HEK293 (cell line): ENCODE data around the gene ELOVL7.

Source experiments
- CTCF ChIA-PET: fragments of 350-600 bp; formaldehyde crosslinking; extraction: SDS; loops from one replicate; lab custom pipeline; 2021; ENCODE audit warnings: antibody characterized with exemption; lab: Yijun Ruan, JAX
- POLR2A ChIA-PET: fragments of 300-600 bp; formaldehyde crosslinking; extraction: SDS; loops from one replicate; lab custom pipeline; 2020; ENCODE audit warnings: antibody characterized with exemption, inconsistent platforms; lab: Yijun Ruan, JAX
- H3K27ac ChIP-seq: fragments of 200-500 bp; sonication (Bioruptor generic); 2 replicates; pipeline ENCODE4 v1.5.1; 2014; ENCODE audit warnings: low read depth, low read length, control low read depth, inconsistent platforms; ENCODE audit errors: extremely low read depth
- H3K36me3 ChIP-seq, 2 experiments: fragments of 200-500 bp in 1 of 2; sonication (Bioruptor generic) in 1 of 2; 1 replicate in 1 of 2; 2 replicates in 1 of 2; pipeline ENCODE4 v1.5.1; 2014 to 2017; ENCODE audit warnings: inconsistent platforms in 2 of 2, low read length in 2 of 2; ENCODE audit not compliant: control insufficient read depth in 2 of 2, insufficient read depth in 1 of 2
- H3K4me1 ChIP-seq: fragments of 200-500 bp; sonication (Bioruptor generic); 2 replicates; pipeline ENCODE4 v1.5.1; 2014; ENCODE audit warnings: mild to moderate bottlenecking, low read length, inconsistent platforms; ENCODE audit not compliant: control insufficient read depth, insufficient read depth
- H3K4me3 ChIP-seq: 2 replicates; pipeline ENCODE4 v1.5.1; 2011; ENCODE audit warnings: low read depth, mild to moderate bottlenecking, control low read depth, low read length, moderate library complexity
- H3K9me3 ChIP-seq: fragments of 200-500 bp; sonication (Bioruptor generic); 2 replicates; pipeline ENCODE4 v1.5.1; 2014; ENCODE audit warnings: low read depth, low read length, inconsistent platforms; ENCODE audit not compliant: control insufficient read depth, insufficient read depth
- BCL11B ChIP-seq: fragments of 450-650 bp; formaldehyde crosslinking; IDR thresholded peaks from 2 replicates; pipeline ENCODE4 v1.5.1; 2016; ENCODE audit warnings: low read depth, missing biosample characterization, missing genetic modification characterization
- HOXD13 ChIP-seq: sonication (generic); formaldehyde crosslinking; IDR thresholded peaks from 2 replicates; pipeline ENCODE4 v1.8.0; 2022; ENCODE audit warnings: missing genetic modification reagents, borderline replicate concordance
- OSR2 ChIP-seq: fragments of 450-650 bp; formaldehyde crosslinking; IDR thresholded peaks from 2 replicates; pipeline ENCODE4 v1.5.1; 2016; ENCODE audit warnings: missing biosample characterization, missing genetic modification characterization
- PRDM1 ChIP-seq: fragments of 450-650 bp; formaldehyde crosslinking; IDR thresholded peaks from 2 replicates; pipeline ENCODE4; 2016; ENCODE audit warnings: missing biosample characterization, missing genetic modification characterization
- ZFHX2 ChIP-seq: fragments of 450-650 bp; formaldehyde crosslinking; conservative IDR thresholded peaks from 2 replicates; pipeline ENCODE4 v1.5.1; 2016; ENCODE audit warnings: missing biosample characterization, missing genetic modification characterization
- ZNF10 ChIP-seq: fragments of 450-650 bp; formaldehyde crosslinking; IDR thresholded peaks from 2 replicates; pipeline ENCODE4 v1.5.1; 2017; ENCODE audit warnings: missing biosample characterization, missing genetic modification characterization
- ZNF112 ChIP-seq: fragments of 450-650 bp; formaldehyde crosslinking; IDR thresholded peaks from 2 replicates; pipeline ENCODE4 v1.5.0; 2017; ENCODE audit warnings: missing biosample characterization, missing genetic modification characterization
- ZNF132 ChIP-seq: fragments of 450-650 bp; formaldehyde crosslinking; IDR thresholded peaks from 2 replicates; pipeline ENCODE4 v1.5.1; 2017; ENCODE audit warnings: missing biosample characterization, missing genetic modification characterization, borderline replicate concordance
- ZNF155 ChIP-seq: fragments of 450-650 bp; formaldehyde crosslinking; IDR thresholded peaks from 2 replicates; pipeline ENCODE4 v1.5.1; 2016; ENCODE audit warnings: missing biosample characterization, missing genetic modification characterization
- ZNF19 ChIP-seq: fragments of 450-650 bp; formaldehyde crosslinking; IDR thresholded peaks from 2 replicates; pipeline ENCODE4; 2016; ENCODE audit warnings: missing biosample characterization, missing genetic modification characterization, low read depth
- ZNF2 ChIP-seq: fragments of 450-650 bp; formaldehyde crosslinking; IDR thresholded peaks from 2 replicates; pipeline ENCODE4 v1.5.1; 2016; ENCODE audit warnings: missing biosample characterization, missing genetic modification characterization
- ZNF248 ChIP-seq: fragments of 450-650 bp; formaldehyde crosslinking; IDR thresholded peaks from 2 replicates; pipeline ENCODE4 v1.5.1; 2017; ENCODE audit warnings: missing biosample characterization, missing genetic modification characterization
- ZNF292 ChIP-seq: fragments of 450-650 bp; formaldehyde crosslinking; IDR thresholded peaks from 2 replicates; pipeline ENCODE4 v1.5.1; 2016; ENCODE audit warnings: low read depth, missing biosample characterization, missing genetic modification characterization, borderline replicate concordance
- ZNF530 ChIP-seq: fragments of 450-650 bp; formaldehyde crosslinking; IDR thresholded peaks from 2 replicates; pipeline ENCODE4 v1.5.1; 2016; ENCODE audit warnings: low read depth, missing biosample characterization, missing genetic modification characterization
- ZNF558 ChIP-seq: fragments of 450-650 bp; formaldehyde crosslinking; IDR thresholded peaks from 2 replicates; pipeline ENCODE4 v1.5.1; 2016; ENCODE audit warnings: missing biosample characterization, missing genetic modification characterization
- ZNF707 ChIP-seq: fragments of 450-650 bp; formaldehyde crosslinking; IDR thresholded peaks from 2 replicates; pipeline ENCODE4 v1.5.1; 2016; ENCODE audit warnings: missing biosample characterization, missing genetic modification characterization
- ZNF76 ChIP-seq: fragments of 450-650 bp; formaldehyde crosslinking; IDR thresholded peaks from 2 replicates; pipeline ENCODE4; 2016; ENCODE audit warnings: low read depth, missing biosample characterization, missing genetic modification characterization, borderline replicate concordance
- ZNF768 ChIP-seq: fragments of 450-650 bp; formaldehyde crosslinking; IDR thresholded peaks from 2 replicates; pipeline ENCODE4 v1.5.1; 2018; ENCODE audit warnings: missing biosample characterization, mild to moderate bottlenecking, missing genetic modification characterization
- TF ChIP-seq, protein P1 (sequence below): fragments of 450-650 bp; formaldehyde crosslinking; IDR thresholded peaks from 2 replicates; pipeline ENCODE4 v1.5.1; 2016; ENCODE audit warnings: missing biosample characterization, missing genetic modification characterization
- TF ChIP-seq, protein P2 (sequence below): fragments of 450-650 bp; formaldehyde crosslinking; IDR thresholded peaks from 2 replicates; pipeline ENCODE4 v1.5.1; 2016; ENCODE audit warnings: missing biosample characterization, missing genetic modification characterization
- TF ChIP-seq, protein P3 (sequence below): fragments of 450-650 bp; formaldehyde crosslinking; IDR thresholded peaks from 2 replicates; pipeline ENCODE4 v1.5.1; 2016; ENCODE audit warnings: missing biosample characterization, missing genetic modification characterization, borderline replicate concordance
- TF ChIP-seq, protein P4 (sequence below): fragments of 450-650 bp; formaldehyde crosslinking; IDR thresholded peaks from 2 replicates; pipeline ENCODE4 v1.5.1; 2016; ENCODE audit warnings: missing biosample characterization, missing genetic modification characterization, low read depth

Gene ELOVL7

DNA sequence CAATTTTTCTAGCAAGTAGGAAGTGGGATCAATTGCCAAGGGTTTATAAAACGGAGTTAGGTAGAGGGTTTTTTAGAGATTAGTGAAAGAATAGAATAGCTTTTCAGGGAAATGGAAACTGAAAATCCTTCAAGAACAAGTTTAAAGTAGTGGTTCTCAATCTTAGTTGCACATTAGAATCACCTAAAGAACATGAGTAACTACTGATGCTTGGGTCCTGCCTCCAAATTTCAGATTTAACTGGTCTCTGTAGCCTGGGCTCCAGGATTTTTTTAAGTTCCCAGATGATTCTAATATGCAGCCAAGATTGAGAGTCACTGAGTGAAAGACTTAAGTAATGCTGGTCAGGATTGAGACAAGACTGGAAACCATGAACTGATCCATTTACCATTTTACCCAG is 20.5 kb downstream of the ELOVL7 start:
- Histone ChIP-seq H3K4me3 (no peak overlapping the region), H3K36me3 (no peaks in the 10 kb centered on the region), H3K27ac (no peak overlapping the region), H3K4me1 (no peaks in the 10 kb centered on the region), H3K9me3 (no peaks in the 10 kb centered on the region)
- TF ChIP-seq ZNF707 (tag by site-specific recombination): no peak
- TF ChIP-seq ZNF558 (tag by site-specific recombination): no peak
- TF ChIP-seq, protein P1, sequence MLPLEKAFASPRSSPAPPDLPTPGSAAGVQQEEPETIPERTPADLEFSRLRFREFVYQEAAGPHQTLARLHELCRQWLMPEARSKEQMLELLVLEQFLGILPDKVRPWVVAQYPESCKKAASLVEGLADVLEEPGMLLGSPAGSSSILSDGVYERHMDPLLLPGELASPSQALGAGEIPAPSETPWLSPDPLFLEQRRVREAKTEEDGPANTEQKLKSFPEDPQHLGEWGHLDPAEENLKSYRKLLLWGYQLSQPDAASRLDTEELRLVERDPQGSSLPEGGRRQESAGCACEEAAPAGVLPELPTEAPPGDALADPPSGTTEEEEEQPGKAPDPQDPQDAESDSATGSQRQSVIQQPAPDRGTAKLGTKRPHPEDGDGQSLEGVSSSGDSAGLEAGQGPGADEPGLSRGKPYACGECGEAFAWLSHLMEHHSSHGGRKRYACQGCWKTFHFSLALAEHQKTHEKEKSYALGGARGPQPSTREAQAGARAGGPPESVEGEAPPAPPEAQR (tag by site-specific recombination): no peak
- TF ChIP-seq ZNF2 (tag by site-specific recombination): no peak
- TF ChIP-seq ZNF530 (tag by site-specific recombination): no peak
- TF ChIP-seq ZNF248 (tag by site-specific recombination): no peak
- TF ChIP-seq ZNF132 (tag by site-specific recombination): no peak
- no peak for TF ChIP-seq ZNF76 (tag by site-specific recombination)
- TF ChIP-seq ZFHX2 (tag by site-specific recombination): no peak
- no peak for TF ChIP-seq ZNF292 (tag by site-specific recombination)
- TF ChIP-seq ZNF112 (tag by site-specific recombination): no peak
- ChIA-PET CTCF (interaction anchor here (0.6 kb wide), 1 partner anchor 105 kb away, joined by 4 read pairs; no protein-coding TSS in a partner anchor), POLR2A (no interaction called here)

DNA sequence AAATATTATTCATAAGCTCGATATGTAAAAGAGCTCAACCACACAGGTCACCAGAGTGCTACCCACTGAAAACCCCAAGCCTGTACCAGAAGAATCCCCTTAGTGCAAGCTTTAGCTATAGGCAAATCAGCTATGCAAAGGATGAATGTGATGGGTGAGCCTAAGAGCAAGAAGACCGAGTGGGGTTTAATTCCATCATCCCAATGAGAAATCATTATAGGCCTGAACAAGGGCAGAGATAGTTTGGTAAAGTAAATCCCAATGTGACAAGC is 21.8 kb downstream of the ELOVL7 start:
- H3K36me3 ChIP-seq: no peaks in the 10 kb centered on the region
- POLR2A ChIA-PET: no interaction called here
- H3K4me1 ChIP-seq: no peaks in the 10 kb centered on the region
- no peak overlapping the region for H3K4me3 ChIP-seq
- no peaks in the 10 kb centered on the region for H3K9me3 ChIP-seq
- CTCF ChIA-PET: interaction anchor here (0.6 to 0.7 kb wide), 2 partner anchors 23 to 456 kb away, joined by 3 to 7 read pairs; no protein-coding TSS in a partner anchor
- H3K27ac ChIP-seq: no peak overlapping the region
- TF ChIP-seq OSR2 (tag by site-specific recombination) (no peak), PRDM1 (tag by site-specific recombination) (no peak), ZNF10 (no peak), ZNF19 (no peak), HOXD13 (no peak), ZNF558 (tag by site-specific recombination) (no peak), ZNF155 (tag by site-specific recombination) (no peak), BCL11B (tag by site-specific recombination) (no peak), ZNF768 (tag by site-specific recombination) (no peak)
- TF ChIP-seq, protein P2, sequence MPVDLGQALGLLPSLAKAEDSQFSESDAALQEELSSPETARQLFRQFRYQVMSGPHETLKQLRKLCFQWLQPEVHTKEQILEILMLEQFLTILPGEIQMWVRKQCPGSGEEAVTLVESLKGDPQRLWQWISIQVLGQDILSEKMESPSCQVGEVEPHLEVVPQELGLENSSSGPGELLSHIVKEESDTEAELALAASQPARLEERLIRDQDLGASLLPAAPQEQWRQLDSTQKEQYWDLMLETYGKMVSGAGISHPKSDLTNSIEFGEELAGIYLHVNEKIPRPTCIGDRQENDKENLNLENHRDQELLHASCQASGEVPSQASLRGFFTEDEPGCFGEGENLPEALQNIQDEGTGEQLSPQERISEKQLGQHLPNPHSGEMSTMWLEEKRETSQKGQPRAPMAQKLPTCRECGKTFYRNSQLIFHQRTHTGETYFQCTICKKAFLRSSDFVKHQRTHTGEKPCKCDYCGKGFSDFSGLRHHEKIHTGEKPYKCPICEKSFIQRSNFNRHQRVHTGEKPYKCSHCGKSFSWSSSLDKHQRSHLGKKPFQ (tag by site-specific recombination): no peak
- TF ChIP-seq, protein P3, sequence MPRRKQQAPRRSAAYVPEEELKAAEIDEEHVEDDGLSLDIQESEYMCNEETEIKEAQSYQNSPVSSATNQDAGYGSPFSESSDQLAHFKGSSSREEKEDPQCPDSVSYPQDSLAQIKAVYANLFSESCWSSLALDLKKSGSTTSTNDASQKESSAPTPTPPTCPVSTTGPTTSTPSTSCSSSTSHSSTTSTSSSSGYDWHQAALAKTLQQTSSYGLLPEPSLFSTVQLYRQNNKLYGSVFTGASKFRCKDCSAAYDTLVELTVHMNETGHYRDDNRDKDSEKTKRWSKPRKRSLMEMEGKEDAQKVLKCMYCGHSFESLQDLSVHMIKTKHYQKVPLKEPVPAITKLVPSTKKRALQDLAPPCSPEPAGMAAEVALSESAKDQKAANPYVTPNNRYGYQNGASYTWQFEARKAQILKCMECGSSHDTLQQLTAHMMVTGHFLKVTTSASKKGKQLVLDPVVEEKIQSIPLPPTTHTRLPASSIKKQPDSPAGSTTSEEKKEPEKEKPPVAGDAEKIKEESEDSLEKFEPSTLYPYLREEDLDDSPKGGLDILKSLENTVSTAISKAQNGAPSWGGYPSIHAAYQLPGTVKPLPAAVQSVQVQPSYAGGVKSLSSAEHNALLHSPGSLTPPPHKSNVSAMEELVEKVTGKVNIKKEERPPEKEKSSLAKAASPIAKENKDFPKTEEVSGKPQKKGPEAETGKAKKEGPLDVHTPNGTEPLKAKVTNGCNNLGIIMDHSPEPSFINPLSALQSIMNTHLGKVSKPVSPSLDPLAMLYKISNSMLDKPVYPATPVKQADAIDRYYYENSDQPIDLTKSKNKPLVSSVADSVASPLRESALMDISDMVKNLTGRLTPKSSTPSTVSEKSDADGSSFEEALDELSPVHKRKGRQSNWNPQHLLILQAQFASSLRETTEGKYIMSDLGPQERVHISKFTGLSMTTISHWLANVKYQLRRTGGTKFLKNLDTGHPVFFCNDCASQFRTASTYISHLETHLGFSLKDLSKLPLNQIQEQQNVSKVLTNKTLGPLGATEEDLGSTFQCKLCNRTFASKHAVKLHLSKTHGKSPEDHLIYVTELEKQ (tag by site-specific recombination): no peak
- TF ChIP-seq, protein P4, sequence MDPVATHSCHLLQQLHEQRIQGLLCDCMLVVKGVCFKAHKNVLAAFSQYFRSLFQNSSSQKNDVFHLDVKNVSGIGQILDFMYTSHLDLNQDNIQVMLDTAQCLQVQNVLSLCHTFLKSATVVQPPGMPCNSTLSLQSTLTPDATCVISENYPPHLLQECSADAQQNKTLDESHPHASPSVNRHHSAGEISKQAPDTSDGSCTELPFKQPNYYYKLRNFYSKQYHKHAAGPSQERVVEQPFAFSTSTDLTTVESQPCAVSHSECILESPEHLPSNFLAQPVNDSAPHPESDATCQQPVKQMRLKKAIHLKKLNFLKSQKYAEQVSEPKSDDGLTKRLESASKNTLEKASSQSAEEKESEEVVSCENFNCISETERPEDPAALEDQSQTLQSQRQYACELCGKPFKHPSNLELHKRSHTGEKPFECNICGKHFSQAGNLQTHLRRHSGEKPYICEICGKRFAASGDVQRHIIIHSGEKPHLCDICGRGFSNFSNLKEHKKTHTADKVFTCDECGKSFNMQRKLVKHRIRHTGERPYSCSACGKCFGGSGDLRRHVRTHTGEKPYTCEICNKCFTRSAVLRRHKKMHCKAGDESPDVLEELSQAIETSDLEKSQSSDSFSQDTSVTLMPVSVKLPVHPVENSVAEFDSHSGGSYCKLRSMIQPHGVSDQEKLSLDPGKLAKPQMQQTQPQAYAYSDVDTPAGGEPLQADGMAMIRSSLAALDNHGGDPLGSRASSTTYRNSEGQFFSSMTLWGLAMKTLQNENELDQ (tag by site-specific recombination): no peak
- TF ChIP-seq, all 188 proteins: peak for 0
